Measurements from ENCODE around the gene CRIP2.

DNA sequence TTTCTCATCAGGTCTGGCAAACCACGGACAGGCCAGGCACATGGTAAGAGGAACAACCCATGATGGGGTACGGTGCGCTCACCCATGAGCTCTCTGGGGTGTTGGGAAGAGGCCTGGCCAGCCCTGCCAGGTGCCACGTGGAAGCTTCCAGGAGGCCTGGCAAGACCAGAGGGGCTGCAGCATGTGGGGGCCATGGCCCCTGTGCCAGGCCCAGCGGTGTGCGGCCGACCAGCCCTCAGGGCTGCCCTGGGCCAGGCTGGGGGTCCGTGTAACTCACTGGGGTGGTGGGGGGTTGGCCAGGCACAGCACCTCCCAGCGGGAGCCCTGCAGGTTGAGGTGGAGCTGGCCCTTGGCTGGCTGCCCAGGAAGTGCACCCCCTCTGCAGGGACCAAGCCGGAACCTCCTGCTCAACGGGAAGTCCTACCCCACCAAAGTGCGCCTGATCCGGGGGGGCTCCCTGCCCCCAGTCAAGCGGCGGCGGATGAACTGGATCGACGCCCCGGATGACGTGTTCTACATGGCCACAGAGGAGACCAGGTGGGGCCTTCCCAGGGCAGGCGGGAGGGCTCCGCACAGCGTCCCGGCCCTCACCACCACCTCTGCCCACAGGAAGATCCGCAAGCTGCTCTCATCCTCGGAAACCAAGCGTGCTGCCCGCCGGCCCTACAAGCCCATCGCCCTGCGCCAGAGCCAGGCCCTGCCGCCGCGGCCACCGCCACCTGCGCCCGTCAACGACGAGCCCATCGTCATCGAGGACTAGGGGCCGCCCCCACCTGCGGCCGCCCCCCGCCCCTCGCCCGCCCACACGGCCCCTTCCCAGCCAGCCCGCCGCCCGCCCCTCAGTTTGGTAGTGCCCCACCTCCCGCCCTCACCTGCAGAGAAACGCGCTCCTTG is 4.9 kb upstream of the CRIP2 start:
- TF ChIP-seq CTCF (IDR thresholded peaks at IDR 0.05) = no peak
- no peak for TF ChIP-seq POLR2A (IDR thresholded peaks at IDR 0.05)
